GM18508 (cell line): ENCODE measurements around the gene EPHA2.
"Not testable (repeated sequence)": the region's sequence is repeated elsewhere in the genome, so short reads cannot be mapped to it uniquely, and the experiment has no call there.

Experiments used
- ATAC-seq: cut with Tn5 transposase; IDR thresholded peaks from one replicate; pipeline ENCODE4 v1.9.1; 2021; ENCODE audit warnings: moderate number of reproducible peaks; ENCODE audit not compliant: insufficient read depth, unreplicated experiment

The EPHA2 gene

DNA sequence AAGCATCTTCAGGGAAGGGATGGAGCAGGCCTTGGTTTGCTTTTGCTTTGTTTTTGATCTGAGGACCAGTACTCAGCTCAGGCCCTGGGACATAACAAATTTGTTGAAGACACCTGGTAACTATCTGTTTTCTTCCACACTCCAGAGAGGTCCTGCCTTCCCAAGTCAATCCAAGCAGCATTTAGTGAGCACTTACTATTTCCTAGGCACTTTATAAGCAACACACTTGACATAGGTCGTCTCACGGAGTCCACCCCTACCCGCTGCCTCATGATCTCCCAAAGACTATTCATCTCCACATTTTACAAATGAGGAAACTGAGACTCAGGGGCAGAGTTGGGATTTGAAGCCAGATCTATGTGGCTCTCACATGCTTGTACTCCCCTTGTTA lies 14.4 kb upstream of the EPHA2 start:
- ATAC-seq: no peak

DNA sequence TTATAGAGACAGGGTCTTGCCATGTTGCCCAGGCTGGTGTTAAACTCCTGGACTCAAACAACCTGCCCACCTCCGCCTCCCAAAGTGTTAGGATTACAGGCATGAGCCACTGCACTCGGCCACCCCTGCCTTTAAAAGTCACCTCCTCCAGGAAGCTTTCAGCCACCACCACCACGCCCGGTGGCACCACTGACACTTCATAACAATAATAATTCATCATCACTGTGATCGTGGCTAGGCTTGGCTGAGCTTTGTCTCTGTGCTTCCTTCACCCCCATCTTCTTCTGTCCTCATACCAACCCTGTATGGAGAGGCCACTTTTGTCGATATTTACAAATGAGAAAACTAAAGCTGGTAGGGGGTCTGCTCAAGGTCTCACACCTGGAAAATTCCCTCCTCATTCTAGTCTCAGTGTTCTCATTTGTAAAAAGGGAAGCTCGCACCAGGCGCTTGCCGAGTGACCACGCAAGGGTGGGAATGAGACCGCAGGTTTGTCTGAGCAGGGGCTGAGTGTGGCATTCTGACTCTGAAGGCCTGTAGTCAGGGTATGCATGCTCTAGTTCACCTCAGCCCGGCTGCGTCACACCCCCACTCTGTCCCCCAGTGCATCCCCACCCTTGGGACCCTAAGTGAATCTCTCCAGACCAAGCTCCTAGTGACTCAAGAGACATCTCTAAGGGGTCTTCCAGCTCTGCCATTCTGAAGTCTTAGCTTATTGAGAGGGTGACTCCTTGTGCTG lies 12.9 kb upstream of the EPHA2 start:
- ATAC-seq: no peak

DNA sequence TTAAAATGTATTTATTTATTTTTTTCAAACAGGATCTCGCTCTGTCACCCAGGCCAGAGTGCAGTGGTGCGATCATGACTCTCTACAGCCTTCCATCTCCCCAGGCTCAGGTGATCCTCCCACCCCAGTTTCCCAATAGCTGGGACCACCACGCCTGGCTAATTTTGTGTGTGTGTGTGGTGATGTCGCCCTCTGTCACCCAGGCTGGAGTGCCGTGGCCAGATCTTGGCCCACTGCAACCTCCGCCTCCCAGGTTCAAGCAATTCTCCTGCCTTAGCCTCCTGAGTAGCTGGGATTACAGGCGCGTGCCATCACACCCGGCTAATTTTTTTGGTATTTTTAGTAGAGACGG lies 12.3 kb upstream of the EPHA2 start:
- not testable (repeated sequence) for ATAC-seq

DNA sequence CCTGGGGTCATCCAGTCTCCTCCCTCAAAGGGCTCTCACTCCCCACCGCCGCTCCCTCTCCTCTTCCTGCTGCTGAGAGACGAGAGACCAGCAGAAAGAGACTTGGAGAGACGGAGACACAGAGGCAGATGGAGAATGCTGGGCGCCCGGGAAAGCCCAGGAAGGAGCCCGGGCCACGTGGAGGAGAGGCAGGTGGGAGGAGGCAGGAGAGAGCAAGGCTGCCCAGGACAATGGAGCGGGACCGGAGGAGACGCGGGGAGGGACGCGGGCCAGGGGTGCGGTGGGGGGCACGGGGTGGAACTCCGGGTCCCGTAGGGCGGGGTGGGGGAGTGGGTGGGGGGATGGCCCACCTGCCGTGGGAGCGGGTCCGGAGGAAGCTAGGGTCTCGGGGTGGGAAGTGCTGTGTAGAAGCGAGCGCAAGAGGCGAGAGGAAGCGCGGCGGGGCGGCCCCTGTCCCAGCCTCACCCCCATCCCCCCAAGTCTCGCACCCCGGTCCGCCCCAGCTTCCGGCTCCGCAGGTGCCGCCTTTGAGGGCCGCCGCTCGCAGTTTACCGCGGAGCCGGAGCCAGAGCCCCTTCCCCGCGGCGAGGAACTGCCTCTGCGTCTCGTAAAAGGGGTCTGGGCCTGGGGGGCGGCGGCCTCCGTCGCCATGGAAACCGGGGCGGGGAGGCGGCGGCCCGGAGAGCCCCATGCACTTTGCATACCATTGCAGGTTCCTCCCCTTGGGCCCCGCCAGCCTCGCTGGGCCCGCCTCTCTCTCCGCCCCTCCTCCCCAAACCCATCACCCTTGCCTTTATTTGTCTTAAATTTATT lies 11.7 kb upstream of the EPHA2 start:
- no peak for ATAC-seq

DNA sequence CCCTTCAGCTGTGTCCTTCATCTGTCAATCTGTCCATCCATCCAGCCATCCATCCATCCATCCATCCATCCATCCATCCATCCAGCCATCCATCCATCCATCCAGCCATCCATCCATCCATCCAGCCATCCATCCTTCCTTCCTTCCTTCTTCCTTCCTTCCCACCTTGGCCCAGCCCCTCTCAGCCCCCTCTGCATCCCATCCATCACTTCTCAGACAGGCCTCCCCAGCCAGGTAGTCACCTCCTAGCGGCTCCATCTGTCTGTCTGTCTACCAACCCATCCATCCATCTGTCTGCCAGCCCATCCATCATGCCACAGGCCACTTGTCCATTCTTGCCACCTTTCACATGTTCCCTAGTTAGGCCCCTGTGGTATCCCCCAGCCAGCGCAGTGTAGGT lies 10.2 kb upstream of the EPHA2 start:
- ATAC-seq: no peak

DNA sequence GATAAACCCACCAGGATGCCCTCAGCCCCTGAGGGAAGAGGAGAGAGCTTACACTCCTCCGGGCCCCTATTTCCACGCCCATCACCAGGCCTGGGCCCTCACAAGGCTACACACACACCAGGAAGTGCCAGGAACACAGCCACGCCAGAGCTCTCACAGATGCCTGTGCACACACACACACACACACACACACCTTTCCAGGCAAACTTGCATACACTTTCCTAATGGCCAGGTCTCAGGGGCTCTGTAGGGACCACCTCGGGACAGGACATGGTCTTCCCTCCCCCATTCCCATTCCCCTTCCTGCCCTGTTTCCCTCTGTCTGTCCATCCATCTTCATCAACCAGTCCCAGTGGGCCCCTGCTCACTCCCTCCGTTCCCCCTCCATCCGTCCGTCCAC lies 9.7 kb upstream of the EPHA2 start:
- ATAC-seq: no peak

DNA sequence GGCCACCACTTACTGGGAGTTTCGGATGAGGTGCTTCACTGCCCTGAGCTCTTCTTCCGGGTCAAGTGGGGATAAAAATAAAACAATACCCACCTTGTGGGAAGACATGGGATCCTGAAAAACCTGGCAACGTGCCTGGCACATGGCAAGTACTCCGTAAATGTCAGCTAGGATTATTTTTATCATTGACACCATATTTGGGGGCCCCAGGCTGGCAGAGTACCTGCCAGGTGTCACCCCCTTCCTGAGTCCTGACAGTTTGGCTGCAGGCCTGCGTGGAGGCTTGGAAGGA lies 9.2 kb upstream of the EPHA2 start:
- no peak for ATAC-seq

DNA sequence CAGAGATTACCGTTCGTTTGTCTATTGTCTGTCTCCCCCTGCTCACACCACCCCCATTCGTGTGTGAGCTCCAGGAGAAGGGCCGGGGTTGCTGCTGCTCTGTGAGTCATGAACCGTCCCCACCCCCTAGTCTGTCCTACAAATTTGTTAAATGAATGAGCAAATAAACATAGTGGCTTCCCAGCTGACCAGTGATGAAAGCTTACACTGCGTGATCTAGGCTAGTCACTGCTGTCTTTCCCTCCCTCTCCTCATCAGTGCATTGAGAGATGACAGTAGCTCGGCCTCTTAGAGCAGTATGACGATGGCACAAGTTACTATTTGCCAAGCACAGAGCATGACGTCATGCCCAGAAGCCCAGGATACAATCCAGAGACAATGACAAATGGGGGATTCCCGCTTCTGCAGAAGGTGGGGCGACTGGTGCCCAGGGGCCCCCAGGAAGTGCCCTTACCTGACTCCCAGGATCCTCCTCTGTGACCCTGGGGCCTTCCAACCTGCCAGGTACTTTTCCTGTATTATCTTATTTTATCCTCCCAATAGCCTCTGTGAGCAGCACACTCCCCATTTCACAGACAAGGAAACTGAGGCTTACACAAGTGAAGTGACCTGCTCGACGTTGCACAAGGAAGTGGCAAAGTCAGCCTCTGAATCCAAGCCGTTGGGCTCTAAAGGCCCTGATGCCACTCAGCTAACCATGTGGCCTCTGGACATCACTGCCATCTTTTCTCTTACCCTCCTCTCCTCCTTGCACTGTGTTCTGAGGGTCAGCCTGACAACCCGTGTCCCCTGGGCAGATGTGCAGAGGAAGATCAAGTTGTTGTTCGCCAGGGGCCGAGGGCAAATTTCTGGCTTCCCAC lies 8.6 kb upstream of the EPHA2 start:
- no peak for ATAC-seq

DNA sequence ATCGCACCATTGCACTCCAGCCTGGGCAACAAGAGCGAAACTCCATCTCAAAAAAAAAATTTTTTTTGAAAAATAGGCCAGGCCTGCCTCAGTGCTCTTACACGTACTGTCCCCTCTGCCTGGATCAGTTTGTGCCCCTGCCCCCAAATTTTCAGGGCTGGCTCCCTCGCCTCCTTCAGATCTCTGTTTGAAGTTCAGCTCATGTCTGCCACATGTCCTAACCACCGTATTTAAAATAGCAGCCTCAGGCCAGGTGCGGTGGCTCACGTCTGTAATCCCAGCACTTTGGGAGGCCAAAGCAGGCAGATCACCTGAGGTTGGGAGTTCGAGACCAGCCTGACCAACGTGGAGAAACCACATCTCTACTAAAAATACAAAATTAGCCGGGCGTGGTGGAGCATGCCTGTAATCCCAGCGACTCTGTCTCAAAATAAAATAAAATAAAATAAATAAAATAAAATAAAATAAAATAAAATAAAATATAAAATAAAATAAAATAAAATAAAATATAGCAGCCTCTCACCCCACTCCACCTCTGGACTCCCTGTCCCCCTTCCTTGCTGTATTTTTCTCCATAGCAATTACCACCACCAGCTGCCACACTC lies 7.8 kb upstream of the EPHA2 start:
- ATAC-seq: not testable (repeated sequence)

DNA sequence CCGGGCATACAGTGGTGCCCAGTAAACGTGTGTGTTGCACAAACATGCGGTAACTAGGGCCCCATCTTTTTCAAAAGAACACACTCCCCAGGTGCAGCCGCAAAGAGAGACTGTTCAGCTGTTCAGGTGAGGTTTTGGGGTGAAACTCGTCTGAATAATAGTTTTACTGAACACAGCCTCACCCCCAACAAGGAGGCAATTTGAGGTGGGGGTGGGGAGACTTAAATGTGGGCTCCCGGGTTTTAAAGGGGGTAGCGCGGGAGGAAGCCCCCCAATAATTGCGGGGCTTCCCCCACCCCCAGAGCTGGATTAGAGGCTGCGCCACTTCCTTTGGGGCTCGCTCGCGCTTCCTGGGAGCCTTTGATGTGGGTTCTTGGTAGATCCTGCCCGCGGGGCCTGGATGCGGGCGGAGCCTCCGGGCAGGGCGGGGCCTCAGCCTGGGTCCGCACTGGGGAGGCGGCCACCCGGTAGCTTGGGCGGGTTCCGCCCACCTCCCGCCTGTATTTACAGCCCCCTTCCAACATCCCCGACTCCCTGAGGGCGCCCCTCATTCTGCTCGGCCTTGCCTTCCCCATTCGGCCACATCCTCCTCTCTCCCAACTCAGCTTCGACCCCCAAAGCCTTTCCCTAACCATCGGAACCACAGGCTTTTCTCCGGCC lies 6.4 kb upstream of the EPHA2 start:
- no peak for ATAC-seq

DNA sequence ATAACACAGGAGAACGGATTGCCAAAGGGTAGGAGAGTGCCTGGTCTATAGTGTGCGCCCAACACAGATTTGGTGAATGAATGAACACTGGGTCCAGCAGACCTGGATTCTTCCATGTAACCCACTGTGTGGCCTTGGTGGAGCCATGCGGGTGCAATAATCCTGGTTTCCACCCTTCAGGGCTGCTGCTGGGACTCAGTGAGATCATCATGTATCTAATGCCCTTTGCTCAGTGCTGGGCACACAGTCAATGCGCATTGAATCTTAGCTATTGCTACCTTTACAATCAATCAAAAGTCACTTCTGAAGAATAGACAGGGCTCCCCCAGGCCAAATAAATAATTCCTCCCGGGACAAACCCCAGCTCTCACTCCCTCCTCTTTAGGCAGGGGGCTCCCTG lies 5.8 kb upstream of the EPHA2 start:
- ATAC-seq: no peak

DNA sequence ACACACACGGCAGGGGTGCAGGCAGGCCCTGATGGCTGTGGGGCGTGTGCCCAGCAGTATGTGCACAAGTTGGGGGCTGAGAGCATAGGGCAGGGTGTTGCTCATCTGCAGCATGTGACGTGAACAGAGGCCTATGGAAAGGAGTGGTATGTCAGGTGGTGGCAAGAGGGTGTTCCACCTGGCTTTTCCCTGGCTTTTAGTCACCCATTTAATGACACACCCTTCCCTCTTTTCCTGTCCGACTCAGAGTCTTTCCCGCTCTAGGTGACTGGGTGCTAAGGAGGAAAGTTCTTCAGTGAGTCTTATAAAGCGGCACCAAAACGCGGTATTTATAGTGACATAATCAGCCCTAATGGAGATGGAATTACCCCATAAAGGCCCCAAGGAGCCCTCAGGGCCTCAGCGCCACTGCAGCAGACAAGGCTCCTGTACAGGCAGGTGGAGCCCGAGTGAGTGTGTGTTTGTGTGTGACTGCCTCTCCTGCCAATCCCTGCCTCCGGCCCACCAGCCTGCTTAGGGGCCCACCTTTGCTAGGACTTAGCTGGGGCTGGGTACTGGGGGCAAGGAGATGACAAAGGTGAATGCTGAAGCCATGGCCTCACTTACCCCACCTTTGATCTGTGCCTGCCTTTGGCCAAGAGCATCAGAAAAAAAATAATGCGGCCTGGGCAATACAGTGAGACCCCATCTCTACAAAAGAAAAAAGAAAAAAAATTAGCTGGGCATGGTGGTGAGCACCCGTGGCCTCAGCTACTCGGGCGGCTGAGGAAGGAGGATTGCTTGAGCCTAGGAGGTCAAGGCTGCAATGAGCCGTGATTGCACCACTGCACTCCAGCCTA lies 3.3 kb upstream of the EPHA2 start:
- no peak for ATAC-seq

DNA sequence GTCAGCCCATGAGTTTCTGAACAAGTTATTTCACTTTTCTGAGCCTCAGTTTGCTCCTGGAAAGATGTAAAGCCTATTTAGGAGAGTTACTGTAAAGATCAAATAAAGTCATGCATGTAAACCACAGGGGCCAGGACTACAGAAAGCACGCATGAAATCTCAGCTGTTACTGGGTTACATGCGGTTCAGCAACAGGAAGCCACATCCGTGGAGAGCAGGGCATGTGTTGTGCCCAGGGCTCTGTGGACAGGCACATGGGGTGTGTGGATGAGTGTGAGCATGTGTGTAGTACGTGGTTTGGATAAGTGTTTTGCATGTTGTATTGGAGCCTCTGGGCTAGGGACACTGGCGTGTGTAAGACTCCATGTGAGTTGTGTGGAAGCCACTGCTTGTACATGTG lies 2.2 kb upstream of the EPHA2 start:
- ATAC-seq: no peak

DNA sequence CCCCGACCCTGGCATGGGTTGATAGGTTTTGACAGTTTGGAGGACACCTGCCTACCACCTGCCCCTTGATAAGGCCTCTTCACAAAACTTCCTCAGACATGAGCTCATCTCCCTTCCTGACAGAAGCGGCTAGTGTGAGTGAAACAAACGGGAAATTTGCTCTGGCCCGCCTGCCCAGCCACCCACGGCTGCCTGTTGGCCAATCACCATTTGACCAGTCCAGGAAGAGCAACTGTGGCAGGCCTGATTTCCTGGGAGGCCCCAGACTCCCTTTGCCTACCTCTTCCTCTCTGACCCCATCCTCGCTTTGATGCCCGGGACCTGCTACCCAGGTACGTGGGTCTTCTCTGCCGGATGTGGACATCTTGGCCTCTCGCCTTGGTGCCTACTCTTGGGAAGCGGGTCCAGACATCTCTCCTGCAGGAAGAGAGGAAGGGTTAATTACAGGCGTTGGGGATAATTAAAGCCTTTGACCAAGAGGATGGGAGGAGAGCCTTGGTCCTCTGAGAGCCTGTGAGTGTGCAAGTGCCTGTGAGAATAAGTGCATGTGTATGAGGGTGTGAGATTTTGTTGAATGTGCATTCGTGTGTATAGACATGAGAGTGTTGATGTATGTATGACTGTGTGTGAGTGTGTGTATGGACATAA lies 1.1 kb upstream of the EPHA2 start:
- no peak for ATAC-seq

DNA sequence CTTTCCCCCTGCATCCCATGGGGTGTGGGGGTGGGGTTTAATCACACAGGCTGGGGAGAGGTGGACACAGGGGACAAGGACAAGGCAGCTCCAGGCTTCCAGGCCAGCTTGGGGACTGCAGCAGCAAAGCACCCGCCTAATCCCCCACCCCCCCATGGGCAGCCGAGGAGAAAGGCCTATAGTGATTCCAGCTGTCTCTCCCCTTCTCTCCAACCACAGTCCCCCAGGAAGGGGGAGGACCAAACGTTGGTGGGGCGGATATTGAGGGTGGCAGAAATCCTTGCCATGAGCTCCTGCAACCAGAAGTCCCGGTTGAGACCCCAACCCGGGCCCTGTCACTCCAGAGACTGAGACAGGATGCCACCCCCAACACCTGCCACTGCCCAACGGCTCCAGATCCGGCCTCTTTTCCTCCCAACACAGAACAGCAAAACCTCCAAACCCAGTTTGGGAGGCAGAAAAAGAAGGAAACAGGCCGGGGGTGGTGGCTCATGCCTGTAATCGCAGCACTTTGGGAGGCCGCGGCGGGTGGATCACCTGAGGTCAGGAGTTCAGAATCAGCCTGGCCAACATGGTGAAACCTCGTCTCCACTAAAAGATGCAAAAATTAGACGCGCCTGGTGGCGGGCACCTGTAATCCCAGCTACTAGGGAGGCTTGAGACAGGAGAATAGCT lies 1.7 kb downstream of the EPHA2 start:
- ATAC-seq: no peak

DNA sequence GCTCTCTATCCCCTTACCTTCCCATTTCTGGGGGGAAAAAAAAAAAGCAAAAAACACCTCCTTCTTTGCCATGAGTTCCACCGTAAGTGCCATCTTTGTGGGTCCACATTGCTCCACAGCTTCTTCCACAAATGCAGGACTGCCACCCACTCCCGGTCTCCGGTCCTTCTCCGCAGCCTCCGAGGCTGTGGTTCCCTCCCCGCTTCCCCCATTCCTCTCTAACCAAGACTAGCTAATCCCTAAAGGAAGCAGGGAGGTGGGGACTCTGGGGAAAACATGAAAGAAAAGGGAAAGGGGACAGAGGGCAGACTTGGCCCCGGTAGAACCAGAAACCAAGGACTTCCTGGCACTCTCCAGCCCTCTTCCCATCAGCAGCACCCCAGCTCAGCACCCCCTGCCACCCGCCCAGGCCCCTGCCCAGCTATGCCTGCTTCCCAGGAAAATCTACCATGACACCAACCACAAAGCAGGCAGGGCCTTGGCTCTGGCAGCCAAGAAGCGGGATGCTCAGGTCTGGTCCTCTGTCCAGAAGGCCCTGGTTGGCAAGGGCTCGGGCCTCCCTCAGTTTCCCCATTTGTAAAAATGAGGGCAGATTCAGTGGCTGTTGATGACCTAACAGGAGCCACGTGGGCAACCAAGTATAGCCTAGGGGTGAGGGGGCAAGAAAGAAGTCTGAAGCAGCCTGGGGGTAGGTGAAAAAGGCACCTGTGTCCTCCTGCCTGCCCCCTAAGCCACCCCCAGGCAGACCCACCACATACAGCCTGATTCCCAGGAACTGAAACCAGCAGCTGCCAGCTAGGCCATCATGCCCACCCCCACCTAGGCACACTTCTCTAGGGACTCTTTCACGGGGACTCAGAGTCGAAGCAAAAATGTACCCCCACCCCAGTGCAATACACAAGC lies 2.5 kb downstream of the EPHA2 start:
- no peak for ATAC-seq

DNA sequence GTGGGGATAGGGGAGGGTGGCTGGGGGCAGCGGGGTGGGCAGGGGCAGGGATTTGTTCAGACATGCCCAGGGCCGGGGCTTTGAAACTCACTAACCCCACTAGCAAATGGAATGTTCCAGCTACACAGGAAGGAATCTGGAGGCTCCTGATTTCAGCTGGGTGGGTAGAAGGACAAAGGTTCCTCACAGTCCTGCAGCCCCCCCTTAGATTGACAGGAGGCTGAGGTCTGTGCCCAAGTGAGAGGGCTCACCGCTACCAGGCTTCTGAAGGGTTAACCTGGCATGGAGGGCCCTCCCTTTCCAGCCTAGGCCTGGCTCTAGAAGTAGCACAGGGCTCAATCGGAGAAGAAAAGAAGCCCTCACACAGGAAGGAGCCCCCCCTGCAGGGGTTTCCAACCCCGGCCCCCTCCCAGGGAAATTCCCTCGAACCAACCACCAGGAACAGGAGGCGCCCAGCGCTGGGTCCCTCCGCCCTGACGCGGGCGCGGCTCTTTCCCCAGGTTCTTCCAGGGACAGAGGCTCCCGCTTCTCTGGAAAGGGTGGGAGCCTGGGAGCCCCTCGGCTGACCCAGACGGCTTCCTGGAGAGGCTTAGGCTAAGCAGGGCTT lies 3.3 kb downstream of the EPHA2 start:
- ATAC-seq: no peak
